BJ (cell line): ENCODE data around the gene MNX1. TPM values are rescaled to one million over a fixed set of nuclear protein-coding genes. Genes with fewer than 3 reads are reported as not detected.

Experiments used
- CTCF ChIA-PET: fragments of 350-600 bp; formaldehyde crosslinking; extraction: SDS; loops from one replicate; lab custom pipeline; 2021; ENCODE audit warnings: antibody characterized with exemption, inconsistent platforms; lab: Yijun Ruan, JAX
- POLR2A ChIA-PET: fragments of 300-600 bp; sonication (Branson Sonifier 250); formaldehyde crosslinking; extraction: SDS; loops from one replicate; lab custom pipeline; 2021; ENCODE audit warnings: antibody characterized with exemption; lab: Charles Lee
- DNase-seq: peaks from one replicate; pipeline ENCODE4 v3.0.0-alpha.2; 2011; ENCODE audit warnings: low read depth
- H3K27me3 ChIP-seq: 2 replicates; pipeline ENCODE4 v1.6.0; 2011; ENCODE audit warnings: low read length; ENCODE audit not compliant: control insufficient read depth, insufficient read depth
- H3K36me3 ChIP-seq: 2 replicates; pipeline ENCODE4 v1.5.1; 2011; ENCODE audit warnings: low read length; ENCODE audit not compliant: control insufficient read depth, insufficient read depth
- H3K4me3 ChIP-seq: 2 replicates; pipeline ENCODE4 v1.5.1; 2011; ENCODE audit warnings: low read depth, mild to moderate bottlenecking, control low read depth, low read length
- polyA plus RNA-seq: library from polyadenylated mRNA; depleted of rRNA; stranded (reverse); fragments of >200 nt; gene quantifications from 2 replicates; pipeline ENCODE4 v1.2.3, GENCODE V29; 2011
- TF ChIP-seq, protein P1 (sequence below): IDR thresholded peaks from 2 replicates; pipeline ENCODE4 v1.5.1; 2011; ENCODE audit warnings: low read depth, mild to moderate bottlenecking, control low read depth, inconsistent platforms, low read length, moderate library complexity; ENCODE audit not compliant: insufficient read depth

MNX1 gene
- polyA plus RNA-seq, 1 experiment: not detected

DNA sequence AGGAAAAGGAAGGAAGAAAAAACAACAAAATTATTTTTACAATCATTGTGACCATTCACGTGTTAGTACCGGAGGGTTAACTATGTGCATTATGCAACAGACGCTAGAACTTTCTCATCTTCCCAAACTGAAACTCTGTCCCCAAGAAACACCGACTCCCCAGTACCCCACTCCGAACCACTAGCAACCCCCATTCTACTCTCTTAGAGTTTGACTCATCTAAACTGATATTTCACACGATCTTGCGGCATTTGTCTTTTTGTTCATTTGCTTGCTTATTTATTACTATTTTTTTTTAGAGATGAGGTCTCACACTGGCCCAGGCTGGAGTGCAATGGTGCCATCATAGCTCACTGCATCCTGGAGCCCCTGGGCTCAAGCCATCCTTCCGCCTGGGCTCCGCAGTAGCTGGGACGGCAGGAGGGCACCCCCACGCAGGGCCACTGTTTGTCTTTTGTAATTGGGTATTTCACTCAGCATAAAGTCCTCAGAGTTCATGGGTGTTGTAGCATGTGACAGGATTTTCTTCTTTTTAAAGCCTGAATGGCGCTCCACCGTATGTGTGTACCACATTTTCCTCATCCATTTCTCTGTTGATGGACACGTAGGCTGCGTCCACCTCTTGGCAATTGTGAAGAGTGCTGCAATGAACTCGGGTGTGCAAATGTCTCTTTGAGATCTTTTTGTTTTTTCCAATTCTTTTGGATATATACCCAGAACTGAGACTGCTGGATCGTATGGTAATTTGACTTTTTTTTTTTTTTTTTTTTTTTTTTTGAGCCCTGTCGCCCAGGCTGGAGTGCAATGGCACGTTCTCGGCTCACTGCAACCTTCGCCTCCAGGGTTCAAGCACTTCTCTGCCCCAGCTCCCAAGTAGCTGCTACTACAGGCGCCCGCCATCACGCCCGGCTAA is 9.5 kb downstream of the MNX1 start:
- peaks cover 53% of the 10 kb centered on the region for H3K27me3 ChIP-seq
- no peak overlapping the region for H3K4me3 ChIP-seq
- no peaks in the 10 kb centered on the region for H3K36me3 ChIP-seq
- POLR2A ChIA-PET: no interaction called here
- TF ChIP-seq, protein P1, sequence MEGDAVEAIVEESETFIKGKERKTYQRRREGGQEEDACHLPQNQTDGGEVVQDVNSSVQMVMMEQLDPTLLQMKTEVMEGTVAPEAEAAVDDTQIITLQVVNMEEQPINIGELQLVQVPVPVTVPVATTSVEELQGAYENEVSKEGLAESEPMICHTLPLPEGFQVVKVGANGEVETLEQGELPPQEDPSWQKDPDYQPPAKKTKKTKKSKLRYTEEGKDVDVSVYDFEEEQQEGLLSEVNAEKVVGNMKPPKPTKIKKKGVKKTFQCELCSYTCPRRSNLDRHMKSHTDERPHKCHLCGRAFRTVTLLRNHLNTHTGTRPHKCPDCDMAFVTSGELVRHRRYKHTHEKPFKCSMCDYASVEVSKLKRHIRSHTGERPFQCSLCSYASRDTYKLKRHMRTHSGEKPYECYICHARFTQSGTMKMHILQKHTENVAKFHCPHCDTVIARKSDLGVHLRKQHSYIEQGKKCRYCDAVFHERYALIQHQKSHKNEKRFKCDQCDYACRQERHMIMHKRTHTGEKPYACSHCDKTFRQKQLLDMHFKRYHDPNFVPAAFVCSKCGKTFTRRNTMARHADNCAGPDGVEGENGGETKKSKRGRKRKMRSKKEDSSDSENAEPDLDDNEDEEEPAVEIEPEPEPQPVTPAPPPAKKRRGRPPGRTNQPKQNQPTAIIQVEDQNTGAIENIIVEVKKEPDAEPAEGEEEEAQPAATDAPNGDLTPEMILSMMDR: no peak
- no peak for DNase-seq
- CTCF ChIA-PET: no interaction called here

DNA sequence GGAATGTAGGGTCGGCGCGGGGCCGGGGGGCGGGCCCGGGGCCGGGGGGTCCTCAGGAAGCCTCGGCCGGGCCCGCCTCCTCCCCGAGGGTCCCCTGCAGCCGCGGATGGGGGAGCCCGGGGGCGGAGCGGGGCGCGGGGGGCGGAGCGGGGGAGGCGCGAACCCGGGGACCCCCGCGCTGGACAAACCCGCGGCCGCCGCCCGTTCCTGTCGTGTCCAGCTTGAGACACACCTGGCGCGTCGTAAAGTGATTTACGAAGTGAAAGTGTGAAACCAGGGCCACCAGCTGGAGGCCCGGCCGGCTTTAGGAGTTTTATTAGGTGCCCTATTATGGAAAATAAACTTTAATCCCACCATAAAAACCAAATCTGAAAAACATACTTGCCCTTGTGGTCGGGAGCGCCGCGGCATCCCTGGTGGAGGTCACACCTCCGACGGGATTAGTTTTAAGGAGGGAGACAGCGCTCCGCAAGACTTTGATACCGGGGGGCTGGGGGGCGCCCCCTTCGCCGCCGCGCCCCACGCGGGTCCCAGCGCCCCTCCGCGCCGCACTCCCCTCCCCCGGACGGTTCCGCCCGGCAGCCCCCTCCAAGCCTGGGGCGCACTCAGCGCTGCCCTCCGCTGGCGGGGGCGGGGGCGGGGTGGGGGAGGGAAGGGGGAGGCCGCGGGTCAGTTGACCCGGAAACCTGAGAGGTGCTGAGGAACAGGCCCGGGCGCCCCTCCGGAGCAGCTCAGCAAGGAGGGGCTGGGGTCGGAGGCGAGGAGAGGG is 10.3 kb downstream of the MNX1 start:
- ChIA-PET CTCF (no interaction called here), POLR2A (no interaction called here)
- no peak for DNase-seq
- Histone ChIP-seq H3K36me3 (no peaks in the 10 kb centered on the region), H3K27me3 (peaks cover 48% of the 10 kb centered on the region), H3K4me3 (no peak overlapping the region)
- TF ChIP-seq, protein P1: no peak

DNA sequence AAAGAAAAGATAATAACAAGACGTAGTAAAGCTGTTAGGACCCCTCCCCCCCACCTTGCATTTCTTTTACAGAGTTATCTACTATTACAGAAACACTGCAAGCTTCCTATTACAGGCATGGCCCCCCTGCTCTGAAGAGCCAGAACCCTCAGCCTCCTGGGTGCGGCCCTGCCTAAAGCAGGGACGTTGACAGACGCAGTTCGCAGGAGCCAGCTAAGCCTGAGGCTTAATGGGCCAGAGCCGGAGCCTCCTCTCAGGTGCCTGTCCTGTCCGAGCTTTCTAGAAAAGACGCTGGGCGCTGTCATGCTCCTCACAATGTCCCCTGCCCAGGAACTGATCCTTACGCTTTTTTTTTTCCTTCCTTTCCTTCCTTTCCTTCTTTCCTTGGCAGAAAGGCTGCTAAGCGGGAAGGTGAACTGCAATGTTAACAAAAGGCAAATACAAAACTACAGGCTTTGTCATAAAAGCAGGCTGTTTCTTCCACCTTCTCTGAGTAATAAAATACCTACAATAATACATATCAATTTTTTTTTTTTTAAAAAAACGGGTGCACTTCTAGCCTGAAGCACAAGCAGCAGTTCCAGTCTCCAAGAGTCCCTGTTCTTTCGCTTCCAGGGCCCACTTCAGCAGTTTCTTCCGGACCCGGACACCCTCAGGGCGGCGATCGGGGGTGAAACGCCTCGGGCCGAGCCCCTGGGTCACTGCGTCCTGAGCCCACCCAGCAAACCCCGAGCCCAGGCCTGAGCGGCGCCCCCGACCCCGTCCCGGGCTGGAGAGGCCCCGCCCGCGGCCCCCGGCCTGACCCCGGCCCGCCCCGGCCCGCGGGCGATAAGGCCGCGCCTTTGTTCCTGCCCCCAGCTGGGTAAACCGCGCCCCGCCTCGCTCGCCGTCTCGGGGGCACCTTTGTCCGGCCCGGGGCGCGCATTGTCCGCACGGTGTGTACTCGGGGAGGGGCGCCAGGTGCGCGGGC is 11.2 kb downstream of the MNX1 start:
- no peaks in the 10 kb centered on the region for H3K36me3 ChIP-seq
- POLR2A ChIA-PET: no interaction called here
- no peak overlapping the region for H3K4me3 ChIP-seq
- peaks cover 40% of the 10 kb centered on the region for H3K27me3 ChIP-seq
- DNase-seq: no peak
- TF ChIP-seq, protein P1: no peak
- CTCF ChIA-PET: interaction anchor here (0.7 kb wide), 1 partner anchor 1194 kb away, joined by 3 read pairs; no protein-coding TSS in a partner anchor

DNA sequence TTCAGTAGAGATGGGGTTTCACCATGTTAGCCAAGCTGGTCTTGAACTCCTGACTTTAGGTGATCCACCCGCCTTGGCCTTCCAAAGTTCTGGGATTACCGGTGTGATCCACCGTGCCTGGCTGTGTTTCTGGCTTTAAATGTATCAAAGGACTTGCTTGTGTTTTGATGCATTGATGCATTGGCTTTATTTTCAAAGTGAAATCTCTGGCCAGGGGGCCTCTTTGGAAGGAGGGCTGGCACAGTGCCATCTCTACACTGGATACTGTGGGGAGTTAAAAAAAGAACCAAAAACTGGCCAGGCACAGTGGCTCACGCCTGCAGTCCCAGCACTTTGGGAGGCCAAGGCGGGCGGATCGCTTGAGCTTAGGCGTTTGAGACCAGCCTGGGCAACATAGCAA is 16.0 kb downstream of the MNX1 start:
- ChIA-PET POLR2A (no interaction called here), CTCF (no interaction called here)
- H3K27me3 ChIP-seq: peaks cover 21% of the 10 kb centered on the region
- DNase-seq: no peak
- no peak overlapping the region for H3K4me3 ChIP-seq
- TF ChIP-seq, protein P1: no peak
- H3K36me3 ChIP-seq: no peaks in the 10 kb centered on the region
